Effector memory CD4-positive, alpha-beta T cell (primary cell): ENCODE measurements around the gene PDCD1.

Source experiments
- DNase-seq, 3 donors: peaks; one replicate each; pipeline ENCODE4 v3.0.0-alpha.2; 2020
- H3K27ac ChIP-seq: 2 replicates; pipeline ENCODE4 v1.7.0; 2013; ENCODE audit warnings: mild to moderate bottlenecking, low read length, moderate library complexity; ENCODE audit not compliant: insufficient read depth, poor library complexity, severe bottlenecking
- H3K27me3 ChIP-seq: replicated peaks from 2 replicates; pipeline ENCODE4 v1.7.0; 2013; ENCODE audit warnings: mild to moderate bottlenecking, low read length; ENCODE audit not compliant: insufficient read depth, control insufficient read depth, poor library complexity, severe bottlenecking
- H3K36me3 ChIP-seq: 2 replicates; pipeline ENCODE4 v1.7.0; 2013; ENCODE audit warnings: mild to moderate bottlenecking, low read length, moderate library complexity; ENCODE audit not compliant: control insufficient read depth, insufficient read depth
- H3K4me1 ChIP-seq: 2 replicates; pipeline ENCODE4 v1.7.0; 2013; ENCODE audit warnings: low read length, mild to moderate bottlenecking; ENCODE audit not compliant: control insufficient read depth, insufficient read depth, poor library complexity, severe bottlenecking
- H3K4me3 ChIP-seq: 2 replicates; pipeline ENCODE4 v1.7.0; 2013; ENCODE audit warnings: low read length, low read depth, mild to moderate bottlenecking; ENCODE audit not compliant: insufficient read depth, poor library complexity, severe bottlenecking
- H3K9me3 ChIP-seq: 2 replicates; pipeline ENCODE4 v1.7.0; 2013; ENCODE audit warnings: mild to moderate bottlenecking, low read length, moderate library complexity; ENCODE audit not compliant: control insufficient read depth

The PDCD1 gene

GRCh38 chr2:241857572-241858121 is 1.0 kb downstream of the PDCD1 start:
- H3K36me3 ChIP-seq: no peaks in the 10 kb centered on the region
- peak overlapping the region; percentile 59 for H3K27ac ChIP-seq
- peaks cover 33% of the 10 kb centered on the region for H3K4me1 ChIP-seq
- H3K27me3 ChIP-seq: no peaks in the 10 kb centered on the region
- no peaks in the 10 kb centered on the region for H3K9me3 ChIP-seq
- DNase-seq: no peak
- peak overlapping the region; percentile 63 for H3K4me3 ChIP-seq

- Histone ChIP-seq H3K27ac (peak overlapping the region; percentile 59), H3K4me1 (peaks cover 33% of the 10 kb centered on the region), H3K36me3 (no peaks in the 10 kb centered on the region), H3K4me3 (peak overlapping the region; percentile 63), H3K27me3 (no peaks in the 10 kb centered on the region), H3K9me3 (no peaks in the 10 kb centered on the region)
- DNase-seq: no peak
These were observed 1.6 kb downstream of the PDCD1 start for GRCh38 chr2:241857041-241857541.

- no peak overlapping the region for H3K27ac ChIP-seq
- peaks cover 33% of the 10 kb centered on the region for H3K4me1 ChIP-seq
- no peak overlapping the region for H3K4me3 ChIP-seq
- no peaks in the 10 kb centered on the region for H3K27me3 ChIP-seq
- no peaks in the 10 kb centered on the region for H3K36me3 ChIP-seq
- no peaks in the 10 kb centered on the region for H3K9me3 ChIP-seq
- no peak for DNase-seq
These were observed 2.7 kb downstream of the PDCD1 start for GRCh38 chr2:241855888-241856422.

- peaks cover 29% of the 10 kb centered on the region for H3K4me1 ChIP-seq
- no peak overlapping the region for H3K27ac ChIP-seq
- no peak overlapping the region for H3K4me3 ChIP-seq
- H3K36me3 ChIP-seq: no peaks in the 10 kb centered on the region
- H3K9me3 ChIP-seq: no peaks in the 10 kb centered on the region
- DNase-seq: no peak
- no peaks in the 10 kb centered on the region for H3K27me3 ChIP-seq
These were observed 3.3 kb downstream of the PDCD1 start for GRCh38 chr2:241855245-241855887.

GRCh38 chr2:241854342-241855244 is 4.1 kb downstream of the PDCD1 start:
- no peak for DNase-seq
- H3K9me3 ChIP-seq: no peaks in the 10 kb centered on the region

GRCh38 chr2:241853651-241854341 is 4.9 kb downstream of the PDCD1 start:
- Histone ChIP-seq H3K27me3 (no peaks in the 10 kb centered on the region), H3K9me3 (no peaks in the 10 kb centered on the region), H3K4me1 (peaks cover 14% of the 10 kb centered on the region), H3K4me3 (no peak overlapping the region), H3K36me3 (no peaks in the 10 kb centered on the region), H3K27ac (no peak overlapping the region)
- DNase-seq: no peak

More at GRCh38 chr2:241854342-241855244, 4.1 kb downstream of the PDCD1 start:
- no peaks in the 10 kb centered on the region for H3K27me3 ChIP-seq
- H3K4me1 ChIP-seq: peaks cover 22% of the 10 kb centered on the region
- no peaks in the 10 kb centered on the region for H3K36me3 ChIP-seq
- H3K27ac ChIP-seq: no peak overlapping the region
- H3K4me3 ChIP-seq: no peak overlapping the region

- no peaks in the 10 kb centered on the region for H3K9me3 ChIP-seq
- H3K36me3 ChIP-seq: no peaks in the 10 kb centered on the region
- no peak overlapping the region for H3K27ac ChIP-seq
- H3K27me3 ChIP-seq: no peaks in the 10 kb centered on the region
- no peak for DNase-seq
- H3K4me3 ChIP-seq: no peak overlapping the region
- peaks cover 7% of the 10 kb centered on the region for H3K4me1 ChIP-seq
These were observed 5.6 kb downstream of the PDCD1 start for GRCh38 chr2:241852981-241853631.

- no peaks in the 10 kb centered on the region for H3K9me3 ChIP-seq
- H3K4me3 ChIP-seq: no peak overlapping the region
- DNase-seq: no peak
- H3K36me3 ChIP-seq: no peaks in the 10 kb centered on the region
- H3K4me1 ChIP-seq: no peaks in the 10 kb centered on the region
- H3K27ac ChIP-seq: no peak overlapping the region
- H3K27me3 ChIP-seq: no peaks in the 10 kb centered on the region
These were observed 6.3 kb downstream of the PDCD1 start for GRCh38 chr2:241852116-241852980.
